ENCODE measurements around the gene NIT1.

Gene NIT1

GRCh38 chr1:161089251-161089924 is 28.5 kb upstream of the NIT1 start, which contains the start of gene NECTIN4:
Gene NECTIN4 (minus strand): TSS chr1:161089558. CDS start chr1:161089296, 262 bp downstream.
- Histone ChIP-seq H3K4me1 (ENCODE audit: control insufficient read depth, insufficient read depth, low read length) (peaks cover 6% of the 10 kb centered on the region), H3K9ac (ENCODE audit: low read depth, low read length) (no peak within 1 kb of the TSS), H3K27me3 (ENCODE audit: control insufficient read depth, insufficient read depth, low read length) (no peaks in the 10 kb centered on the region), H3K9me3 (ENCODE audit: control insufficient read depth, insufficient read depth, low read length) (no peaks in the 10 kb centered on the region), H3K36me3 (ENCODE audit: control insufficient read depth, insufficient read depth, low read length) (no peaks in the 10 kb centered on the region), H3K4me3 (ENCODE audit: low read depth, low read length) (no peak within 1 kb of the TSS)

GRCh38 chr1:161089938-161090337 is 28.0 kb upstream of the NIT1 start:
- H3K4me1 ChIP-seq (ENCODE audit: control insufficient read depth, insufficient read depth, low read length) = peaks cover 6% of the 10 kb centered on the region
- no peaks in the 10 kb centered on the region for H3K36me3 ChIP-seq (ENCODE audit: control insufficient read depth, insufficient read depth, low read length)
- no peak overlapping the region for H3K4me3 ChIP-seq (ENCODE audit: low read depth, low read length)
- H3K9ac ChIP-seq (ENCODE audit: low read depth, low read length) = no peak overlapping the region
- H3K27me3 ChIP-seq (ENCODE audit: control insufficient read depth, insufficient read depth, low read length) = no peaks in the 10 kb centered on the region
- H3K9me3 ChIP-seq (ENCODE audit: control insufficient read depth, insufficient read depth, low read length) = no peaks in the 10 kb centered on the region

- Histone ChIP-seq H3K36me3 (ENCODE audit: control insufficient read depth, insufficient read depth, low read length) (no peaks in the 10 kb centered on the region), H3K4me1 (ENCODE audit: control insufficient read depth, insufficient read depth, low read length) (peaks cover 6% of the 10 kb centered on the region), H3K9ac (ENCODE audit: low read depth, low read length) (no peak overlapping the region), H3K9me3 (ENCODE audit: control insufficient read depth, insufficient read depth, low read length) (no peaks in the 10 kb centered on the region), H3K27me3 (ENCODE audit: control insufficient read depth, insufficient read depth, low read length) (no peaks in the 10 kb centered on the region), H3K4me3 (ENCODE audit: low read depth, low read length) (no peak overlapping the region)
Observed at GRCh38 chr1:161090617-161091016, 27.3 kb upstream of the NIT1 start.

- peaks cover 3% of the 10 kb centered on the region for H3K4me1 ChIP-seq (ENCODE audit: control insufficient read depth, insufficient read depth, low read length)
- no peaks in the 10 kb centered on the region for H3K9me3 ChIP-seq (ENCODE audit: control insufficient read depth, insufficient read depth, low read length)
- no peak overlapping the region for H3K9ac ChIP-seq (ENCODE audit: low read depth, low read length)
- no peak overlapping the region for H3K4me3 ChIP-seq (ENCODE audit: low read depth, low read length)
- H3K27me3 ChIP-seq (ENCODE audit: control insufficient read depth, insufficient read depth, low read length) = no peaks in the 10 kb centered on the region
- H3K36me3 ChIP-seq (ENCODE audit: control insufficient read depth, insufficient read depth, low read length) = no peaks in the 10 kb centered on the region
Observed at GRCh38 chr1:161091093-161091492, 26.8 kb upstream of the NIT1 start.

- no peak overlapping the region for H3K4me3 ChIP-seq (ENCODE audit: low read depth, low read length)
- H3K27me3 ChIP-seq (ENCODE audit: control insufficient read depth, insufficient read depth, low read length) = no peaks in the 10 kb centered on the region
- H3K36me3 ChIP-seq (ENCODE audit: control insufficient read depth, insufficient read depth, low read length) = no peaks in the 10 kb centered on the region
- no peak overlapping the region for H3K9ac ChIP-seq (ENCODE audit: low read depth, low read length)
- H3K9me3 ChIP-seq (ENCODE audit: control insufficient read depth, insufficient read depth, low read length) = no peaks in the 10 kb centered on the region
- no peaks in the 10 kb centered on the region for H3K4me1 ChIP-seq (ENCODE audit: control insufficient read depth, insufficient read depth, low read length)
Observed at GRCh38 chr1:161091796-161092507, 26.0 kb upstream of the NIT1 start.

- Histone ChIP-seq H3K9me3 (ENCODE audit: control insufficient read depth, insufficient read depth, low read length) (no peaks in the 10 kb centered on the region), H3K36me3 (ENCODE audit: control insufficient read depth, insufficient read depth, low read length) (no peaks in the 10 kb centered on the region), H3K4me1 (ENCODE audit: control insufficient read depth, insufficient read depth, low read length) (peaks cover 4% of the 10 kb centered on the region), H3K27me3 (ENCODE audit: control insufficient read depth, insufficient read depth, low read length) (no peaks in the 10 kb centered on the region), H3K4me3 (ENCODE audit: low read depth, low read length) (no peak overlapping the region), H3K9ac (ENCODE audit: low read depth, low read length) (no peak overlapping the region)
Observed at GRCh38 chr1:161092621-161093028, 25.3 kb upstream of the NIT1 start.

- Histone ChIP-seq H3K9ac (ENCODE audit: low read depth, low read length) (no peak overlapping the region), H3K4me3 (ENCODE audit: low read depth, low read length) (no peak overlapping the region), H3K27me3 (ENCODE audit: control insufficient read depth, insufficient read depth, low read length) (no peaks in the 10 kb centered on the region), H3K4me1 (ENCODE audit: control insufficient read depth, insufficient read depth, low read length) (peaks cover 4% of the 10 kb centered on the region), H3K9me3 (ENCODE audit: control insufficient read depth, insufficient read depth, low read length) (no peaks in the 10 kb centered on the region), H3K36me3 (ENCODE audit: control insufficient read depth, insufficient read depth, low read length) (no peaks in the 10 kb centered on the region)
Observed at GRCh38 chr1:161094481-161094880, 23.4 kb upstream of the NIT1 start.

GRCh38 chr1:161095230-161095629 is 22.7 kb upstream of the NIT1 start:
- Histone ChIP-seq H3K4me3 (ENCODE audit: low read depth, low read length) (no peak overlapping the region), H3K9ac (ENCODE audit: low read depth, low read length) (no peak overlapping the region), H3K27me3 (ENCODE audit: control insufficient read depth, insufficient read depth, low read length) (no peaks in the 10 kb centered on the region), H3K9me3 (ENCODE audit: control insufficient read depth, insufficient read depth, low read length) (no peaks in the 10 kb centered on the region), H3K4me1 (ENCODE audit: control insufficient read depth, insufficient read depth, low read length) (peaks cover 4% of the 10 kb centered on the region), H3K36me3 (ENCODE audit: control insufficient read depth, insufficient read depth, low read length) (no peaks in the 10 kb centered on the region)

- Histone ChIP-seq H3K9ac (ENCODE audit: low read depth, low read length) (no peak overlapping the region), H3K9me3 (ENCODE audit: control insufficient read depth, insufficient read depth, low read length) (no peaks in the 10 kb centered on the region)
Observed at GRCh38 chr1:161096015-161096414, 21.9 kb upstream of the NIT1 start.

GRCh38 chr1:161096530-161096929 is 21.4 kb upstream of the NIT1 start:
- Histone ChIP-seq H3K36me3 (ENCODE audit: control insufficient read depth, insufficient read depth, low read length) (peaks cover 7% of the 10 kb centered on the region), H3K9me3 (ENCODE audit: control insufficient read depth, insufficient read depth, low read length) (no peaks in the 10 kb centered on the region), H3K4me3 (ENCODE audit: low read depth, low read length) (no peak overlapping the region), H3K9ac (ENCODE audit: low read depth, low read length) (no peak overlapping the region), H3K27me3 (ENCODE audit: control insufficient read depth, insufficient read depth, low read length) (no peaks in the 10 kb centered on the region), H3K4me1 (ENCODE audit: control insufficient read depth, insufficient read depth, low read length) (peaks cover 4% of the 10 kb centered on the region)

More at GRCh38 chr1:161096015-161096414, 21.9 kb upstream of the NIT1 start:
- peaks cover 4% of the 10 kb centered on the region for H3K4me1 ChIP-seq (ENCODE audit: control insufficient read depth, insufficient read depth, low read length)
- no peaks in the 10 kb centered on the region for H3K27me3 ChIP-seq (ENCODE audit: control insufficient read depth, insufficient read depth, low read length)
- peaks cover 4% of the 10 kb centered on the region for H3K36me3 ChIP-seq (ENCODE audit: control insufficient read depth, insufficient read depth, low read length)
- no peak overlapping the region for H3K4me3 ChIP-seq (ENCODE audit: low read depth, low read length)

- Histone ChIP-seq H3K9me3 (ENCODE audit: control insufficient read depth, insufficient read depth, low read length) (no peaks in the 10 kb centered on the region), H3K27me3 (ENCODE audit: control insufficient read depth, insufficient read depth, low read length) (no peaks in the 10 kb centered on the region), H3K4me1 (ENCODE audit: control insufficient read depth, insufficient read depth, low read length) (peaks cover 4% of the 10 kb centered on the region), H3K4me3 (ENCODE audit: low read depth, low read length) (peak within 1 kb of the TSS; percentile 76), H3K9ac (ENCODE audit: low read depth, low read length) (peak within 1 kb of the TSS; percentile 88), H3K36me3 (ENCODE audit: control insufficient read depth, insufficient read depth, low read length) (peaks cover 15% of the 10 kb centered on the region)
Observed at GRCh38 chr1:161098210-161099068, 19.5 kb upstream of the NIT1 start, which contains the start of gene KLHDC9. Gene KLHDC9 (plus strand): TSS chr1:161098361. CDS start chr1:161098536, 175 bp downstream.

Data from iPS-15b (cell line).